ENCODE data around the gene GFOD2. TPM values are rescaled to one million over a fixed set of nuclear protein-coding genes. Genes with fewer than 3 reads are reported as not detected.

The GFOD2 gene
- total and polyA plus RNA-seq, 12 donors = 6.0 to 10.9 (median 8.2) TPM

DNA sequence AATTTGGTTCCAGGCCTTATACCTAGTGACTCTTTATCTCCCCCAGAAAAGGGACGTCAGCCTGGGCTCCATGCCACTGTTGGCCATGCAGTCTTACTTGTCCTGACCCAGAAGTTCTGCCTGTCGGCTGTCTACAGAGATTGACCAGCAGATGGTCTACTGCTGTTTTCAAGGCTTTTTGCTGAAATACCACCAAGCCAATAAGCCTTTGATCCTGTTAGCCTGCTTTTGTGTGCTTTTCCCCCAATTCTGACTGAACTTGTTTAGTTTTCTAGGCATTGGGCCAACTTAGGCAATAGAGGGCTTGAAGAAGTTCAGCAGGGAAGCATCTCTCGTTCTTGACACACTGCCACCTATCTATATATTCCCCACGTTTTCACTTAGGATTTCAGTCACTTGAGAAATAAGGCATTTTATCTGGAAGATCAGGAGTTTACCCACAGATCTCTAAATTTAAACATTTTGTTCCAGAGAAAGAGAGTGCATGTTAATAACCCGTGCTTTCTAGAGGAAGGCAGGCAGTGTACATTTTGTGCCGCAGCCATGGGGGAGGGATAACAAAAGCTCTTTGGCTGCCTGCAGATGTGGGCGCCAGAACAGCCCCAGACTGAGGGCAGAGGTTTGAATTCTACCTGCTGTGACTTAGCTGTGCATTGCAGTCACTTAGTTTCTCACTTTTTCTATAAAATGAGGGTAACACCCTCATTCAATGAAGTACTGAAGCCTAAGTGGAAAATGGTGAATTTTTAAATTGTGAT is 86.5 kb downstream of the GFOD2 start:
- TF ChIP-seq, protein P1, sequence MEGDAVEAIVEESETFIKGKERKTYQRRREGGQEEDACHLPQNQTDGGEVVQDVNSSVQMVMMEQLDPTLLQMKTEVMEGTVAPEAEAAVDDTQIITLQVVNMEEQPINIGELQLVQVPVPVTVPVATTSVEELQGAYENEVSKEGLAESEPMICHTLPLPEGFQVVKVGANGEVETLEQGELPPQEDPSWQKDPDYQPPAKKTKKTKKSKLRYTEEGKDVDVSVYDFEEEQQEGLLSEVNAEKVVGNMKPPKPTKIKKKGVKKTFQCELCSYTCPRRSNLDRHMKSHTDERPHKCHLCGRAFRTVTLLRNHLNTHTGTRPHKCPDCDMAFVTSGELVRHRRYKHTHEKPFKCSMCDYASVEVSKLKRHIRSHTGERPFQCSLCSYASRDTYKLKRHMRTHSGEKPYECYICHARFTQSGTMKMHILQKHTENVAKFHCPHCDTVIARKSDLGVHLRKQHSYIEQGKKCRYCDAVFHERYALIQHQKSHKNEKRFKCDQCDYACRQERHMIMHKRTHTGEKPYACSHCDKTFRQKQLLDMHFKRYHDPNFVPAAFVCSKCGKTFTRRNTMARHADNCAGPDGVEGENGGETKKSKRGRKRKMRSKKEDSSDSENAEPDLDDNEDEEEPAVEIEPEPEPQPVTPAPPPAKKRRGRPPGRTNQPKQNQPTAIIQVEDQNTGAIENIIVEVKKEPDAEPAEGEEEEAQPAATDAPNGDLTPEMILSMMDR (IDR thresholded peaks at IDR 0.05) = no peak
- Histone ChIP-seq H3K36me3 (peaks cover 0 to 100% (median 53%) of the 10 kb centered on the region in 9 donors), H3K4me1 (peaks cover 0 to 13% (median 9%) of the 10 kb centered on the region in 9 donors), H3K4me3 (no peak overlapping the region), H3K9me3 (no peaks in the 10 kb centered on the region), H3K27ac (no peak overlapping the region), H3K27me3 (no peaks in the 10 kb centered on the region)
- intact Hi-C loops (cut with DNase I) = no loop called here
- peak; percentile 58 for DNase-seq
- peak in 5 of 8 donors; percentile 34 to 84 (median 62) for ATAC-seq
- WGBS, 2 donors = 61 to 62% methylated on average over 7 of the region's 7 CpGs

DNA sequence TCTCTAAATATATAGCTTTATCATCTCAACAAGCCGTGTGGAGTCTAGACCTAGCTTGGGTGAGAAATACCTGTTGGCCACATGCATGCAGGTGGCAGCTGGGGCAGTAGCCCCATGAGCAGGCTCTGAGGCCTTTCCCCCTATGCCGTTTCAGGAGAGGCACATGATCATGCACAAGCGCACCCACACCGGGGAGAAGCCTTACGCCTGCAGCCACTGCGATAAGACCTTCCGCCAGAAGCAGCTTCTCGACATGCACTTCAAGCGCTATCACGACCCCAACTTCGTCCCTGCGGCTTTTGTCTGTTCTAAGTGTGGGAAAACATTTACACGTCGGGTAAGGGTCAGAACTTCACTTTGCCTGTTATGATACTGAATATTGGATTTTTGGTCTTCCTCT is 90.9 kb downstream of the GFOD2 start:
- no peak overlapping the region for H3K4me3 ChIP-seq
- intact Hi-C loops (cut with DNase I) = no loop called here
- H3K27ac ChIP-seq = no peak overlapping the region
- no peaks in the 10 kb centered on the region for H3K27me3 ChIP-seq
- H3K9me3 ChIP-seq = no peaks in the 10 kb centered on the region
- TF ChIP-seq, protein P1 (IDR thresholded peaks at IDR 0.05) = no peak
- peaks cover 0 to 13% (median 9%) of the 10 kb centered on the region in 9 donors for H3K4me1 ChIP-seq
- peaks cover 0 to 99% (median 73%) of the 10 kb centered on the region in 9 donors for H3K36me3 ChIP-seq
- ATAC-seq (no peak), DNase-seq (no peak)
- WGBS, 2 donors = 88 to 89% methylated on average over 14 of the region's 14 CpGs

Other genes with a start within 250 kb of the GFOD2 start
- gene ATP6V0D1, start 238.2 kb downstream of the GFOD2 start, total RNA-seq = 10 to 100 TPM; 57.4 to 84.7 (median 67.5) TPM
- 10 to 100 TPM; 12.8 to 73.3 TPM for gene ATP6V0D1, start 238.2 kb downstream of the GFOD2 start, polyA plus RNA-seq
- not detected for gene AGRP, start 235.8 kb downstream of the GFOD2 start, total RNA-seq
- under 1 TPM in 1 of 2 donors, not detected in 1; 0.10 TPM for gene AGRP, start 235.8 kb downstream of the GFOD2 start, polyA plus RNA-seq
- gene RIPOR1, start 190.5 kb downstream of the GFOD2 start, total RNA-seq = 10 to 100 TPM; 45.9 to 86.1 (median 73.8) TPM
- gene RIPOR1, start 190.5 kb downstream of the GFOD2 start, polyA plus RNA-seq = 10 to 100 TPM; 40.0 to 66.9 TPM
- 10 to 100 TPM; 20.5 to 31.0 (median 24.8) TPM for gene CTCF, start 156.8 kb downstream of the GFOD2 start, total RNA-seq
- 10 to 100 TPM; 11.9 to 20.7 TPM for gene CTCF, start 156.8 kb downstream of the GFOD2 start, polyA plus RNA-seq
- gene CARMIL2, start 74.2 kb downstream of the GFOD2 start, total RNA-seq = 1 to 10 TPM in 3 of 10 donors, under 1 TPM in 6, not detected in 1; 0.27 to 2.7 (median 0.60) TPM
- 1 to 10 TPM in 1 of 2 donors, under 1 TPM in 1; 0.16 to 1.2 TPM for gene CARMIL2, start 74.2 kb downstream of the GFOD2 start, polyA plus RNA-seq
- 10 to 100 TPM in 1 of 10 donors, 1 to 10 TPM in 9; 6.9 to 11.3 (median 8.6) TPM for gene ACD, start 59.1 kb downstream of the GFOD2 start, total RNA-seq
- 10 to 100 TPM in 1 of 2 donors, 1 to 10 TPM in 1; 7.7 to 15.0 TPM for gene ACD, start 59.1 kb downstream of the GFOD2 start, polyA plus RNA-seq
- 1 to 10 TPM; 1.7 to 5.9 (median 2.2) TPM for gene PARD6A, start 58.4 kb downstream of the GFOD2 start, total RNA-seq
- gene PARD6A, start 58.4 kb downstream of the GFOD2 start, polyA plus RNA-seq = 1 to 10 TPM; 2.7 to 5.8 TPM
- 10 to 100 TPM in 1 of 10 donors, 1 to 10 TPM in 9; 3.6 to 12.7 (median 8.4) TPM for gene ENKD1, start 52.6 kb downstream of the GFOD2 start, total RNA-seq
- 10 to 100 TPM; 24.5 to 30.9 TPM for gene ENKD1, start 52.6 kb downstream of the GFOD2 start, polyA plus RNA-seq
- 1 to 10 TPM; 2.8 to 5.6 (median 4.3) TPM for gene C16orf86, start 52.5 kb downstream of the GFOD2 start, total RNA-seq
- gene C16orf86, start 52.5 kb downstream of the GFOD2 start, polyA plus RNA-seq = 1 to 10 TPM; 2.6 to 3.7 TPM
- gene RANBP10, start 87.2 kb upstream of the GFOD2 start, total RNA-seq = 10 to 100 TPM; 11.1 to 21.6 (median 15.6) TPM
- gene RANBP10, start 87.2 kb upstream of the GFOD2 start, polyA plus RNA-seq = 1 to 10 TPM; 6.4 to 8.9 TPM
- gene TSNAXIP1, start 87.6 kb upstream of the GFOD2 start, total RNA-seq = 1 to 10 TPM in 1 of 10 donors, under 1 TPM in 9; 0.15 to 1.1 (median 0.48) TPM
- gene TSNAXIP1, start 87.6 kb upstream of the GFOD2 start, polyA plus RNA-seq = 1 to 10 TPM in 1 of 2 donors, under 1 TPM in 1; 0.74 to 1.2 TPM
- gene THAP11, start 123.0 kb upstream of the GFOD2 start, total RNA-seq = 10 to 100 TPM; 20.6 to 41.3 (median 26.9) TPM
- gene THAP11, start 123.0 kb upstream of the GFOD2 start, polyA plus RNA-seq = 10 to 100 TPM in 1 of 2 donors, 1 to 10 TPM in 1; 6.0 to 23.5 TPM
- gene NUTF2, start 127.6 kb upstream of the GFOD2 start, total RNA-seq = 100 to 1,000 TPM in 1 of 10 donors, 10 to 100 TPM in 9; 73.9 to 105 (median 80.5) TPM
- 100 to 1,000 TPM; 186 to 214 TPM for gene NUTF2, start 127.6 kb upstream of the GFOD2 start, polyA plus RNA-seq
- gene CENPT, start 128.4 kb upstream of the GFOD2 start, total RNA-seq = 10 to 100 TPM; 16.1 to 27.1 (median 19.1) TPM
- gene CENPT, start 128.4 kb upstream of the GFOD2 start, polyA plus RNA-seq = 10 to 100 TPM; 31.1 to 63.3 TPM
- 10 to 100 TPM; 25.8 to 41.6 (median 31.3) TPM for gene EDC4, start 153.7 kb upstream of the GFOD2 start, total RNA-seq
- 10 to 100 TPM; 30.2 to 46.8 TPM for gene EDC4, start 153.7 kb upstream of the GFOD2 start, polyA plus RNA-seq
- 1 to 10 TPM in 6 of 10 donors, not detected in 4; 1.1 to 2.7 (median 1.5) TPM for gene NRN1L, start 165.6 kb upstream of the GFOD2 start, total RNA-seq
- 1 to 10 TPM; 1.8 to 4.0 TPM for gene NRN1L, start 165.6 kb upstream of the GFOD2 start, polyA plus RNA-seq
- 10 to 100 TPM; 16.0 to 24.5 (median 20.5) TPM for gene PSKH1, start 173.9 kb upstream of the GFOD2 start, total RNA-seq
- 10 to 100 TPM; 15.7 to 22.9 TPM for gene PSKH1, start 173.9 kb upstream of the GFOD2 start, polyA plus RNA-seq
- gene CTRL, start 212.5 kb upstream of the GFOD2 start, total RNA-seq = 1 to 10 TPM in 2 of 10 donors, under 1 TPM in 8; 0.39 to 1.6 (median 0.84) TPM
- gene CTRL, start 212.5 kb upstream of the GFOD2 start, polyA plus RNA-seq = 1 to 10 TPM in 1 of 2 donors, under 1 TPM in 1; 0.74 to 2.0 TPM
- 100 to 1,000 TPM in 1 of 10 donors, 10 to 100 TPM in 9; 48.9 to 164 (median 62.8) TPM for gene PSMB10, start 217.5 kb upstream of the GFOD2 start, total RNA-seq
- 100 to 1,000 TPM in 1 of 2 donors, 10 to 100 TPM in 1; 87.4 to 170 TPM for gene PSMB10, start 217.5 kb upstream of the GFOD2 start, polyA plus RNA-seq
- 10 to 100 TPM; 14.4 to 24.6 (median 20.6) TPM for gene LCAT, start 224.8 kb upstream of the GFOD2 start, total RNA-seq
- gene LCAT, start 224.8 kb upstream of the GFOD2 start, polyA plus RNA-seq = 10 to 100 TPM; 18.1 to 96.5 TPM
- gene SLC12A4, start 249.3 kb upstream of the GFOD2 start, total RNA-seq = 100 to 1,000 TPM in 1 of 10 donors, 10 to 100 TPM in 9; 70.9 to 107 (median 86.6) TPM
- gene SLC12A4, start 249.3 kb upstream of the GFOD2 start, polyA plus RNA-seq = 100 to 1,000 TPM in 1 of 2 donors, 10 to 100 TPM in 1; 70.1 to 116 TPM

All from heart right ventricle (tissue), 16 donors.